Prostate gland (tissue), 2 donors: ENCODE measurements around the gene DNAJB13.

Source experiments
- CTCF ChIP-seq, 4 experiments: fragments of 200-600 bp in 2 of 4; fragments of 450-650 bp in 2 of 4; sonication (generic) in 2 of 4; IDR thresholded peaks; 1 replicate in 3 of 4; 2 replicates in 1 of 4; pipeline ENCODE4 v1.5.1; 2016 to 2019; ENCODE audit warnings: antibody characterized with exemption in 4 of 4, mild to moderate bottlenecking in 2 of 4, moderate library complexity in 2 of 4
- POLR2AphosphoS5 ChIP-seq: sonication (generic); formaldehyde crosslinking; IDR thresholded peaks from one replicate; pipeline ENCODE4 v1.6.1; 2017; ENCODE audit warnings: antibody characterized with exemption

- no peak for TF ChIP-seq CTCF (IDR thresholded peaks at IDR 0.05)
- no peak for TF ChIP-seq POLR2AphosphoS5
Measured at GRCh38 chr11:74015919-74016684, 65.3 kb downstream of the DNAJB13 start.
